WI38 (cell line): ENCODE measurements around the gene METTL21C.

Experiments used
- H3K4me3 ChIP-seq: 2 replicates; pipeline ENCODE4 v1.5.1; 2011; ENCODE audit warnings: low read depth, mild to moderate bottlenecking, control low read depth, low read length
- CTCF ChIP-seq: IDR thresholded peaks from 2 replicates; pipeline ENCODE4 v1.5.1; 2012; ENCODE audit warnings: low read depth, mild to moderate bottlenecking, control low read depth, low read length

Gene METTL21C

GRCh38 chr13:102688306-102688973 lies 6.4 kb downstream of the METTL21C start:
- no peak overlapping the region for H3K4me3 ChIP-seq
- TF ChIP-seq CTCF, result no peak

GRCh38 chr13:102687520-102687919 lies 7.3 kb downstream of the METTL21C start:
- TF ChIP-seq CTCF, result no peak
- H3K4me3 ChIP-seq, result no peak overlapping the region

GRCh38 chr13:102686024-102686423 lies 8.8 kb downstream of the METTL21C start:
- no peak for TF ChIP-seq CTCF
- no peak overlapping the region for H3K4me3 ChIP-seq

- TF ChIP-seq CTCF, result no peak
- H3K4me3 ChIP-seq, result no peak overlapping the region
Measured at GRCh38 chr13:102683637-102684036, 11.2 kb downstream of the METTL21C start.

GRCh38 chr13:102682727-102683126 lies 12.1 kb downstream of the METTL21C start:
- TF ChIP-seq CTCF, result no peak
- no peak overlapping the region for H3K4me3 ChIP-seq

- TF ChIP-seq CTCF, result no peak
Measured at GRCh38 chr13:102682211-102682610, 12.6 kb downstream of the METTL21C start.

GRCh38 chr13:102680842-102681740 lies 13.8 kb downstream of the METTL21C start:
- H3K4me3 ChIP-seq, result no peak overlapping the region
- TF ChIP-seq CTCF, result no peak

More at GRCh38 chr13:102682211-102682610, 12.6 kb downstream of the METTL21C start:
- H3K4me3 ChIP-seq, result no peak overlapping the region
